ENCODE results near the gene UPF3B.
"Not testable (repeated sequence)": the region's sequence is repeated elsewhere in the genome, so short reads cannot be mapped to it uniquely, and the experiment has no call there.

UPF3B gene

DNA sequence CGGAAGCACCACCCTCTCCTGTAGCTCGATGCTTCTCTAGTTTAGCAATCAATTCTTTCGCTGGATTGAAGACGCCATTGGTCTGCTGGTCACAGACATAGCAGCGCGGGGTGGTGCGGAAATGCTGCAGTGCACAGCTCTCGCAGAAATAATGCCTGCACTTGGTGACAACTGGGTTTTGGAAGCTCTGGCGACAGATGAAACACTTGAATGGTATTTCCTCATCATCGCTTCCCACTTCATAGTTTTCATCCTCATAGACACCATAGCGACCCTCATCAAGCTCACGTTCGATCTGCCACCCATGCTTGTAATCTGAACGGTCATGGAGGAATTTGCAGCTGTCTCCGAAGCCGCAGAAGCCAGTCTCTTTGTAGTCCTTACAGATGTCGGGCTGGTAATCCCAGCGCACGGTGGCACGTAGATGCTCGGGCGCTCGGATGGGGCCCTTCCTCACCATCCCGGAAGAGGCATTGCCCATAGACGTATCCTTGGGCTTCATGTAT lies 17.9 kb upstream of the UPF3B start:
- no peak for FAIRE-seq
- DNase-seq (ENCODE audit: insufficient read length, low spot score) = no peak

DNA sequence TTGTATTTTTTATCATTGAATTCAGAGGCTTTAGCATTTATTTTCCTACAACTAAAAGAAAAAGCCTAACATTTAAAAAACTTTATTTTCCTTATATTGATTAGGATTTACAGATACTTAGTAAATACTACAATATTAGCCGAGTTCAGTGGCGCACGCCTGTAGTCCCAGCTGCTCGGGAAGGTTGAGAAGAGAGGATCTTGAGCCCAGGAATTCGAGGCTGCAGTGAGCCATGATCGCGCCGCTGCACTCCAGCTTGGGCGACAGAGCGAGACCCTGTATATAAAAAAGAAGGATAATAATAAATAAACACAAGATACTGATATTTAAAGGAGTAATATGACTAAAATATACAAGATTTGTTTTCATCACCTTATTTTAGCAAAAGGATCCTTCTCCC lies 681 bp upstream of the UPF3B start:
- TF ChIP-seq, protein P1, sequence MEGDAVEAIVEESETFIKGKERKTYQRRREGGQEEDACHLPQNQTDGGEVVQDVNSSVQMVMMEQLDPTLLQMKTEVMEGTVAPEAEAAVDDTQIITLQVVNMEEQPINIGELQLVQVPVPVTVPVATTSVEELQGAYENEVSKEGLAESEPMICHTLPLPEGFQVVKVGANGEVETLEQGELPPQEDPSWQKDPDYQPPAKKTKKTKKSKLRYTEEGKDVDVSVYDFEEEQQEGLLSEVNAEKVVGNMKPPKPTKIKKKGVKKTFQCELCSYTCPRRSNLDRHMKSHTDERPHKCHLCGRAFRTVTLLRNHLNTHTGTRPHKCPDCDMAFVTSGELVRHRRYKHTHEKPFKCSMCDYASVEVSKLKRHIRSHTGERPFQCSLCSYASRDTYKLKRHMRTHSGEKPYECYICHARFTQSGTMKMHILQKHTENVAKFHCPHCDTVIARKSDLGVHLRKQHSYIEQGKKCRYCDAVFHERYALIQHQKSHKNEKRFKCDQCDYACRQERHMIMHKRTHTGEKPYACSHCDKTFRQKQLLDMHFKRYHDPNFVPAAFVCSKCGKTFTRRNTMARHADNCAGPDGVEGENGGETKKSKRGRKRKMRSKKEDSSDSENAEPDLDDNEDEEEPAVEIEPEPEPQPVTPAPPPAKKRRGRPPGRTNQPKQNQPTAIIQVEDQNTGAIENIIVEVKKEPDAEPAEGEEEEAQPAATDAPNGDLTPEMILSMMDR (IDR thresholded peaks at IDR 0.05; ENCODE audit: insufficient read depth, missing control alignments) = no peak
- FAIRE-seq (no peak), DNase-seq (ENCODE audit: insufficient read length, low spot score) (no peak)

More for the DNA sequence above, 17.9 kb upstream of the UPF3B start:
- TF ChIP-seq, protein P1 (IDR thresholded peaks at IDR 0.05; ENCODE audit: insufficient read depth, missing control alignments) = no peak

DNA sequence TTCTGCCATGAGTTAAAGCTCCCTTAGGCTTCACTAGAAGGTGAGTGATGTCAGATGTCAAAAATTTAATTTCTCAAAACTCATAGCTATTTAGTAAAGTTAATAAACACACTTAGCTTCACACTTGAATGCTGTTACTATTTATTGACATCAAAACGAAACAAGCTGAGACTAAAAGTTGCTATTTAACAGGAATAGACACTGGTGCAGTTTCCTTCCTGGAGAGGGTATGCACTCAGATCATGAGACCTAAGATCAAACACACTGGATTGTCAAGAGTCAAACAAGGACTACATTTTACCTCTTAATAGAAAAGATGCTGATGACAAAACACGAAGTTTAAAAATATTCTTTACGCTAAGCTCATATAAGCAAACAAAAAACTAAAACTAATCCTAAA lies 18.9 kb downstream of the UPF3B start:
- FAIRE-seq (no peak), DNase-seq (ENCODE audit: insufficient read length, low spot score) (no peak)
- TF ChIP-seq, protein P1 (IDR thresholded peaks at IDR 0.05; ENCODE audit: insufficient read depth, missing control alignments) = no peak

DNA sequence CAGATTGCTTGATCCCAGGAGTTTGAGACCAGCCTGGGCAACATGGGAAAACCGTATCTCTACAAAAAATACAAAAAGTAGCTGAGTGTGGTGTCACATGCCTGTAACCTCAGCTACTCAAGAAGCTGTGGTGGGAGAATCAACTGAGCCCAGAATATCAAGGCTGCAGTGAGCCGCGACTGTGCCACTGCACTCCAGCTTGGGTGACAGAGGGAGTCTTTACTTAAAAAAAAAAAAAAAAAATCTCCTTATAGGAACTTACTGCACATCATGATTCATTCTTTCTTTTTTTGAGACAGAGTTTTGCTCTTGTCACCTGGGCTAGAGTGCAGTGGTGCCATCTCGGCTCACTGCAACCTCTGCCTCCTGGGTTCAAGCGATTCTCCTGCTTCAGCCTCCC lies 24.3 kb downstream of the UPF3B start:
- FAIRE-seq (no peak), DNase-seq (ENCODE audit: insufficient read length, low spot score) (no peak)
- TF ChIP-seq, protein P1 (IDR thresholded peaks at IDR 0.05; ENCODE audit: insufficient read depth, missing control alignments) = no peak

DNA sequence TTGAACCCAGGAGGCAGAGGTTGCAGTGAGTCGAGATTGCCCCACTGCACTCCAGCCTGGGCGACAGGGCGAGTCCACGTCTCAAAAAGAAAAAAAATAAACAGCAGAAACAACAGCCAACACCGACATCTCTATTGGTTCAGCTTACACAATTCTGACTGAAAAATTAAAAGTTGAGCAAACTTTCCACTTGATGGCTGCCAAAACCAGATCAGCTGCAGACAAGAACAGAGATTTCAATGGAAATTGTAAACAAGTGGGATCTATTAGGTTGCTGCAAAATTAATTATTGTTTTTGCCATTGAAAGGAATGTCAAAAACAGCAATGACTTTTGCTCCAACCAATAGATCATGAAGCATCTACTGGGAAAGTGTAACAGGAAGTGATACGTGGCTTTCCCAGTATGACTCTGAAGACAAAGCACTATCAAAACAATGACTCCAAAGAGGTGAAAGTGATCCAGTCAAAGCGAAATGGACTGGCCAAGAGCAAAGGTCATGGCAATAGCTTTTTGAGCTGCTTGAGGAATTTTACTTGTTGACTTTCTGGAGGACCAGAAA lies 26.3 kb downstream of the UPF3B start:
- FAIRE-seq (no peak), DNase-seq (ENCODE audit: insufficient read length, low spot score) (no peak)
- TF ChIP-seq, protein P1 (IDR thresholded peaks at IDR 0.05; ENCODE audit: insufficient read depth, missing control alignments) = no peak

DNA sequence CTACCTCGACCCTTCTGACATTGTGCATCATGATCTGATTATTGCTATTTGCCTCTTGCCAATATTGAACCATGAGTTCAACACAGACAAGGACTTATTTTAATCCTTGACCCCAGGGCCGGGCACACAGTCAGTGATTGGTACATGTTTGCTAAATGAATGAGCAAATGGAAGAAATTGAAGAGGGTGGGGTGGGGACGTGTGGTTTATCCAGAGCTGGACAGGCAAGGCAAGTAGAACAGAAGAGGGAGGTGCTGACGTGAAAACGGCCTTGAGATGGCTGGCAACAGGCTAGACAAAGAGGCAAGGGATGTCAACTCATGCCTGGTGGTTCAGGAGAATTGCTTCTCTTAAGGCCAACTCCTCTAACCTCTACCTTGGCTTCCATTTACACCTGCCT lies 28.5 kb downstream of the UPF3B start:
- not testable (repeated sequence) for DNase-seq (ENCODE audit: insufficient read length, low spot score); FAIRE-seq

DNA sequence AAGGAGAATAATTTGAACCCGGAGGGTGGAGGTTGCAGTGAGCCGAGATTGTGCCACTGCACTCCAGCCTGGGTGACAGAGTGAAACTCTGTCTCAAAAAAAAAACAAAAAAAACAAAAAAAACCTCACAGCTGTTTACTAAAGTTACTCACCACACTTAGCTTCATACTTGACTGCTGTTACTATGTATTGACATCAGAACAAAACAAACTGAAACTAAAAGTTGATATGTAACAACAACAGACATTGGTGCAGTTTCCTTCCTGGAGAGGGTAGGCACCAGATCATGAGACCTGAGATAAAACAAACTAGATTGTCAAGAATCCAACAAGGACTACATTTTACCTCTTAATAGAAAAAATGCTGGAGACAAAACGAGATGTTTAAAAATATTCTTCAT lies 31.1 kb downstream of the UPF3B start:
- not testable (repeated sequence) for FAIRE-seq; DNase-seq (ENCODE audit: insufficient read length, low spot score)

DNA sequence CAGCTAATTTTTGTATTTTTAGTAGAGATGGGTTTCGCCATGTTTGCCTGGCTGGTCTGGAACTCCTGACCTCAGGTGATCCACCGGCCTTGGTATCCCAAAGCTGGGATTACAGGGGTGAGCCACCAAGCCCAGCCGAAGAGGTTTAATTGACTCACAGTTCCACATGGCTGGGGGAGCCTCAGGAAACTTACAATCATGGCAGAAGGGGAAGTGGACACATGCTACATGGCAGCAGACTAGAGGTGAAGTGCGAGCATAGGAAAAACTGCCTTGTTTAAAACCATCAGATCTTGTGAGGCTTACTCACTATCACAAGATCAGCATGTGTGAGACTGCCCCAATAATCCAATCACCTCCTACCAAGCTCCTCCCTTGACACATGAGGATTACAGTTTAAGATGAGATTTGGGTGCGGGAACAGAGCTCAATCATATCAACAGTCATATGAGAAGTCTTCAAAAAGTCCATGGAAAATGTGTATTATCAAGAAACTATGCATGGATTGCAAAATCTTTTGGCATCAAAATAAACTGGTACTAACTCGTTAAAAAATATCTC lies 35.6 kb downstream of the UPF3B start:
- DNase-seq (ENCODE audit: insufficient read length, low spot score) = no peak
- TF ChIP-seq, protein P1 (IDR thresholded peaks at IDR 0.05; ENCODE audit: insufficient read depth, missing control alignments) = no peak
- peak; percentile 56 for FAIRE-seq
